Dedifferentiated amniotic fluid mesenchymal stem cell (primary cell): Measurements from ENCODE around the gene TMEM42.
"Not testable (repeated sequence)": the region's sequence is repeated elsewhere in the genome, so short reads cannot be mapped to it uniquely, and the experiment has no call there.

Experiments
- DNase-seq: peaks from one replicate; pipeline ENCODE4 v3.0.0-alpha.2; 2016; ENCODE audit errors: extremely low spot score

TMEM42 gene

GRCh38 chr3:44861412-44862225, at the start of gene TMEM42:
TMEM42 (plus strand) TSS chr3:44861912; CDS start chr3:44861925, 13 bp downstream.
- DNase-seq, result peak; percentile 86

DNA sequence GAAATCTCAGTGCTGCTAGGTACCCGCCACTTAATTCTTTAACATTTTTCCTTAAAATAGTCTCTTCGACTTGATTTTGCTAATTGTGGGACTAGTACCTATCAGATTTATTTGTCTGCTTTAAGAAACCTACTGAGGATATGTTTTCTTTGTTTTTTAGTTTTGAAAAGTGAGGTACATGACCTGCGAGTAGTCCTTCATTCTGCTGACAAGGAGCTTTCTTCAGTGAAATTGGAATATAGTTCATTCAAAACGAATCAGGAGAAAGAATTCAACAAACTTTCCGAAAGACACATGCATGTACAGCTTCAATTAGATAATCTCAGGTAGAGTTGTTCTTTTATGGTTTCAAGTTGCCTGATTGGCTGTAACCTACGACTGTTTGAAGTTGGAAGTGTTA, 47.0 kb upstream of the TMEM42 start:
- no peak for DNase-seq

DNA sequence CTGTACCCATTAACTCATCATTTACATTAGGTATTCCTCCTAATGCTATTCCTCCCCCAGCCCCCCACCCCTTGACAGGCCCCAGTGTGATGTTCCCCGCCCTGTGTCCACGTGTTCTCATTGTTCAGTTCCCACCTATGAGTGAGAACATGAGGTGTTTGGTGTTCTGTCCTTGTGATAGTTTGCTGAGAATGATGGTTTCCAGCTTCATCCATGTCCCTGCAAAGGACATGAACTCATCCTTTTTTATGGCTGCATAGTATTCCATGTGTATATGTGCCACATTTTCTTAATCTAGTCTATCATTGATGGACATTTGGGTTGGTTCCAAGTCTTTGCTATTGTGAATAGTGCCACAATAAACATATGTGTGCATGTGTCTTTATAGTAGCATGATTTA, 45.4 kb upstream of the TMEM42 start:
- not testable (repeated sequence) for DNase-seq

- DNase-seq, result not testable (repeated sequence)
Measured at GRCh38 chr3:44821206-44821605, 40.5 kb upstream of the TMEM42 start.

GRCh38 chr3:44825264-44825925, 36.3 kb upstream of the TMEM42 start:
- DNase-seq, result no peak

DNA sequence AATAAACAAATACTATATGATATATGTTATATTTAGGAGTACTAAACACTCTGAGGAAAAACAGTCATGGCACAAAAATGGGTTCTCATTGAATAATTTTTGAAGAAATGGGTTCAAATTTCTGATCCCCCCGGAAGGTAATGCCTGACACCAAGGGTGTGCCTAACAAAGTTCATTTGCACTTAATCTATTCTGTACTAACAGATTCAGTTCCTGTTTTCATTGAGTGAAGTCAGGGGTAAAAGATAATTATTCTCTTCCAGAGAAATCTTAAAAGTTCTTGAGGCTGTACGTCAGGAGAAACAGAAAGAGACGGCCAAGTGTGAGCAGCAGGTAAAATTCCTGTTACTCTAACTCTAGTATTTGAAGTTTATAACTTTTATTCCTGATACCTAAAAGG, 34.5 kb upstream of the TMEM42 start:
- no peak for DNase-seq

DNA sequence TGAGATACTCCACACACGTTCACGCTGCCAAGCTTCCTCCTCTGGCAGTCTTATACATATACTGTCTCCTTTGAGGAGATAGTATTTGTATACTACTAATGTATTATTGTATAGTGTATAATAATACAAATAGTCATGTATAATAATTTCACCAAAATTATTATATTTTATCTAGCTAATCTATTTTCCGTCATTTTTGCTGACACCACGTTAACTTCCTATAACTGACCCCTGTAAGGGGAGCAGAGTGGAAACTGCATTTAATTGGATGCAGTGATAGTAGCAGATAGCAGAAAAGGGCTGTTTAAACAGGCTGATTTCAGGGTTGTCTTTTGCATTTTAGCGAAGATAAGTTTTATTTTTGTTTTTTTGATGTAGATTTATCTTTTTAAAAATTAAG, 30.5 kb upstream of the TMEM42 start:
- DNase-seq, result no peak

GRCh38 chr3:44832032-44832431, 29.7 kb upstream of the TMEM42 start:
- no peak for DNase-seq

DNA sequence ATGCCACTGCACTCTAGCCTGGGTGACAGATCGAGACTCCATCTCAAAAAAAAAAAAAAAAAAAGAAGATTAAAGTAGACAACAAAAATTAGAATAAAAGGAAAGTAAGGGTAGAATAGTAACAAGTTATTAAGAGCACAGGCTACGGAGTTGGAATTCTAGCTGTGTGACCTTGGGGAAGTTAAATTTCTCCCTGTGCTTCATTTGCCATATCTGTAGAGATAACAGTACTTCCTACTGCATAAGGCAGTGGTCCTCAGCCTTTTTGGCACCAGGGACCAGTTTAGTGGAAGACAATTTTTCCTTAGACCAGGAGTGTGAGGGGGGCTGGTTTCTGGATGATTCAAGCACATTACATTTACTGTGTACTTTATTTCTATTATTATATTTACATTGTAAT, 28.7 kb upstream of the TMEM42 start:
- DNase-seq, result no peak

GRCh38 chr3:44833394-44833793, 28.3 kb upstream of the TMEM42 start:
- DNase-seq, result no peak

- no peak for DNase-seq
Measured at GRCh38 chr3:44835684-44836083, 26.0 kb upstream of the TMEM42 start.

DNA sequence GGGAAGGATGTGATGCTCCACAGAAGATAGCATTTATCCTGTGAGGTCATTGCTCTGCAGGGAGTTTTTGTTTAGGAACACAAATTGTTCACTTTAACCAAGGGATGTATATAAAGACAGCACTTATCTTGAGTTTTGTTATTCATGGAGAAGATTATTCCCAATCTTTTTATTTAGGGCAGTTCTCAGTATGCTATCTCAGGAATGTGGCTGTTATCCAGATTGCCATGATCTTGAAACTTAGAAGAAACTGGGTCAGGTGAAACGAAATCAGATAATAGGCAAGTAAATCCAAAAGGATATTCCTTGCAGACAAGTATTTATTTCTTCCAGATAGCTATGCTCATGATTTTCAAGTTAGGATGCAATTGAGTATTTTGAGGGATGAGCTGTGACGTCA, 19.3 kb upstream of the TMEM42 start:
- no peak for DNase-seq

DNA sequence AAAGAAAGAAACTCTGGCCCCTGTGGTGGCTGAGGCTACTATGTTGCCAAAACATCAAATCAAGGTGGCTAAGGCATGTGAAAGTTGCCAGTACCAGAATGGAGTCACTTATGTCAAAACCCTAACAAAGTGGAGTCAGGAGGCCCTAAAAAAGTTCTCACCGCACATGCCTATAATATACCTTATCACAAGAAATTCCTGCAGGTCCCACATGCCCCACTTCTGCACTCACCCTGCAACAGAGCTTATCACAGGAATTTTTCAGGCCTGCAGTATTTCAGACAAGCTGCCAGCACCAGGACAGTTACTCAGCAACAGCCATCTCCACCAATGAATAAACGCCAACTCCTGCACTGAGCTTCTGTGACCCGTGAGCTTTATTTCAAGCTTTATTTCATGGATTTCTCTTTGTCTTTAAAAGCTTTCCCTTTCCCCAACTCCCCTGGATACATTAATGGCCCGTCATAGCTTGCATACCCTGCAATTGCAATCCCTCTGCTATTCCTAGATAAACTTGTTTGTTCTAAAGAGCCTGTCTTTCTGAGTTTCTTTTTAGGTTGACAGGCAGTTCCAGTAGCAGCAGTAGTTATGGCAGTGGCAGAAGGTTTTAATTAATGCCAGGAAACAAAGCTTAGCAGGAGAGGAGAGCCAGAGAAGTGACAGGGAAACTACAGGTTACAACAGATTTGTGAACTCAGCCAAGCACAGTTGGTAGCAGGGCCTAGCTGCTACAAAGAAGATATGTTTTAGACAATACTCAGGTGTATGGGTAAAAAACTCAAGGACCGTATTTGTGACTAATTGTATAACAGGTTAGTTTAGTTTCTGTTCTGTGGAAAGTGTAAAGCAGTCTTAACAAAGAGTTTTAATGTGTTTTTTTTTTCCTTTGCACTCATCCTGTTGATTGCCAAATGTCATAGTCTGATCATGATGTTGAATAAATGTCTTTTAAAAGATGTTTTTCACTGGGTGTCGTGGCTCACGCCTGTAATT, 15.9 kb upstream of the TMEM42 start:
- DNase-seq, result peak; percentile 42

GRCh38 chr3:44848634-44849033, 13.1 kb upstream of the TMEM42 start:
- DNase-seq, result no peak

GRCh38 chr3:44856663-44857062, 5.0 kb upstream of the TMEM42 start:
- not testable (repeated sequence) for DNase-seq

DNA sequence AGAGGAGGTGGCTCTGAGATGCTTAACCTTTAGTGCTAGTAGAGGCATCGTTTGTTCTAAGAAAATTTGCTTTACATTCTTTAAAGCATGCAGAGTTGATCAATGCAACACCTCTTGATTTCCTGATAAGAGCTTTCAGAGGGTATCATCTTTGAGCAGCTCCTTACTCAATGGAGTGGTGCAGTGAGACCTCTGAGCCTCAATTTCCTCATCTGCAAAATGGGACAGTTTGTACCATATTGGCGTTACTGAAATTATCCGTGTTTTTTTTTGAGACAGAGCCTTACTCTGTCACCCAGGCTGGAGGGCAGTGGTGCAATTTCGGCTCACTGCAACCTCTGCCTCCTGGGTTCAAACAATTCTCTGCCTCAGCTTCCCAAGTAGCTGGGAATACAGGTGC, 1.6 kb upstream of the TMEM42 start:
- DNase-seq, result no peak

- peak; percentile 17 for DNase-seq
Measured at GRCh38 chr3:44862226-44862637, 520 bp downstream of the TMEM42 start.

- no peak for DNase-seq
Measured at GRCh38 chr3:44865272-44866035, 3.7 kb downstream of the TMEM42 start.

DNA sequence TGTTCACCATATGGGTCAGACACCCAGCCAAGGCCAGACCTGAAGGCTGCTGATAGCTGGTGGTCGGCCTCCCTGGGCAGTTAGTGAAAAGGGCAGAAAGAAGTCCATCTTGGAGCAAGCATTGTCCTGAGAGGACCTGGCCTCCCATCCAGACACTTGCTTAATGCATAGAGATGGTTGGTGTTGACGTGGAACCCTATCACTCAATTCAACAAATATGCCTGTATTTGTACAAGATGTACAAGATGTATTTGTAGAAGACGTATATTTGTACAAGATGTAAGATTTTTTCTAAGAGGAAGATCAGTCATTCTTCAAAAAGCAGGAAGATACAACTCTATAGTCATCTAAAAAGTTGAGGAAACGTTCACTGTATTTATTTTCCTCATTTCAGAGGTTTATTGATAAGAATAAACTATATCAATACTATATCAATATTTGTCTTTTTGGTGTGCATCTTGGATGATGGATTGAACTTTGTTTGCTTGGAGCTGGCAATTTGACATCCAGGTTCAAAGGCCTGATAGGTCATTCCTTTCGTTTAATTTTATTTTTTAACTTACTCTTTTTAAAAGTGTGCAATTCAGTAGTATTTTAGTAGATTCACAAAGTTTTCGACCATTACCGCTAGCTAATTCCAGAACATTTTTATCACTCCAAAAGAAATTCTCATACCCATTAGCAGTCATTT, 5.9 kb downstream of the TMEM42 start:
- DNase-seq, result no peak

GRCh38 chr3:44870375-44871061, 8.8 kb downstream of the TMEM42 start:
- DNase-seq, result no peak
